ENCODE results near the gene RBKS.

- TF ChIP-seq, protein P1, sequence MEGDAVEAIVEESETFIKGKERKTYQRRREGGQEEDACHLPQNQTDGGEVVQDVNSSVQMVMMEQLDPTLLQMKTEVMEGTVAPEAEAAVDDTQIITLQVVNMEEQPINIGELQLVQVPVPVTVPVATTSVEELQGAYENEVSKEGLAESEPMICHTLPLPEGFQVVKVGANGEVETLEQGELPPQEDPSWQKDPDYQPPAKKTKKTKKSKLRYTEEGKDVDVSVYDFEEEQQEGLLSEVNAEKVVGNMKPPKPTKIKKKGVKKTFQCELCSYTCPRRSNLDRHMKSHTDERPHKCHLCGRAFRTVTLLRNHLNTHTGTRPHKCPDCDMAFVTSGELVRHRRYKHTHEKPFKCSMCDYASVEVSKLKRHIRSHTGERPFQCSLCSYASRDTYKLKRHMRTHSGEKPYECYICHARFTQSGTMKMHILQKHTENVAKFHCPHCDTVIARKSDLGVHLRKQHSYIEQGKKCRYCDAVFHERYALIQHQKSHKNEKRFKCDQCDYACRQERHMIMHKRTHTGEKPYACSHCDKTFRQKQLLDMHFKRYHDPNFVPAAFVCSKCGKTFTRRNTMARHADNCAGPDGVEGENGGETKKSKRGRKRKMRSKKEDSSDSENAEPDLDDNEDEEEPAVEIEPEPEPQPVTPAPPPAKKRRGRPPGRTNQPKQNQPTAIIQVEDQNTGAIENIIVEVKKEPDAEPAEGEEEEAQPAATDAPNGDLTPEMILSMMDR (IDR thresholded peaks at IDR 0.05): no peak
- TF ChIP-seq POLR2AphosphoS5 (IDR thresholded peaks at IDR 0.05): no peak
Measured at GRCh38 chr2:27824401-27824800, 65.8 kb downstream of the RBKS start.
